ENCODE results near the gene AGL. TPM values are rescaled to one million over a fixed set of nuclear protein-coding genes. Genes with fewer than 3 reads are reported as not detected.

AGL gene
- total RNA-seq, 2 experiments from 2014 or later = 12.2 to 20.6 TPM

GRCh38 chr1:99942723-99943122 is 92.6 kb downstream of the AGL start:
- no peak overlapping the region for H3K4me2 ChIP-seq (ENCODE audit: low read length)
- ChIA-PET POLR2A (no interaction called here), CTCF (ENCODE audit: unreplicated experiment) (no interaction called here)
- no peak overlapping the region for H2AFZ ChIP-seq (ENCODE audit: low read length)
- intact Hi-C loops (cut with micrococcal nuclease; ENCODE audit: unreplicated experiment) = no loop called here
- no peak for DNase-seq (ENCODE audit: low spot score)
- no TSS peak for BruUV-seq (replicated peaks)
- H3K4me3 ChIP-seq (ENCODE audit: low read depth, low read length, poor library complexity, severe bottlenecking) = no peak overlapping the region
- H3K36me3 ChIP-seq (ENCODE audit: insufficient read depth, low read length) = no peaks in the 10 kb centered on the region
- H3K9me2 ChIP-seq (ENCODE audit: insufficient read depth, low read length) = no peaks in the 10 kb centered on the region
- TF ChIP-seq CTCF (conservative IDR thresholded peaks at IDR 0.05; ENCODE audit: low read length) (no peak), EZH2phosphoT487 (IDR thresholded peaks at IDR 0.05; ENCODE audit: borderline replicate concordance, low read depth, low read length) (no peak)
- H3K79me2 ChIP-seq (ENCODE audit: insufficient read depth, low read depth, low read length) = no peaks in the 10 kb centered on the region
- H4K20me1 ChIP-seq (ENCODE audit: insufficient read depth, low read length) = no peaks in the 10 kb centered on the region
- H3K4me1 ChIP-seq (ENCODE audit: insufficient read depth, low read length, poor library complexity, severe bottlenecking) = no peaks in the 10 kb centered on the region
- H3K27ac ChIP-seq (ENCODE audit: low read depth, low read length, poor library complexity, severe bottlenecking) = no peak overlapping the region
- no peaks in the 10 kb centered on the region for H3K9me3 ChIP-seq (ENCODE audit: low read length)

- H3K36me3 ChIP-seq (ENCODE audit: insufficient read depth, low read length) = no peaks in the 10 kb centered on the region
- no peaks in the 10 kb centered on the region for H3K4me1 ChIP-seq (ENCODE audit: insufficient read depth, low read length, poor library complexity, severe bottlenecking)
- no peak overlapping the region for H3K4me2 ChIP-seq (ENCODE audit: low read length)
- DNase-seq (ENCODE audit: low spot score) = no peak
- no peak overlapping the region for H2AFZ ChIP-seq (ENCODE audit: low read length)
- CTCF ChIA-PET (ENCODE audit: unreplicated experiment) = no interaction called here
- no peak overlapping the region for H3K4me3 ChIP-seq (ENCODE audit: low read depth, low read length, poor library complexity, severe bottlenecking)
- no TSS peak for BruUV-seq (replicated peaks)
- intact Hi-C loops (cut with micrococcal nuclease; ENCODE audit: unreplicated experiment) = no loop called here
- POLR2A ChIA-PET = interaction anchor here (1.2 kb wide), 1 partner anchor 9 kb away, joined by 3 read pairs; no protein-coding TSS in a partner anchor
- H3K27ac ChIP-seq (ENCODE audit: low read depth, low read length, poor library complexity, severe bottlenecking) = no peak overlapping the region
- TF ChIP-seq CTCF (conservative IDR thresholded peaks at IDR 0.05; ENCODE audit: low read length) (no peak), EZH2phosphoT487 (IDR thresholded peaks at IDR 0.05; ENCODE audit: borderline replicate concordance, low read depth, low read length) (no peak)
- no peaks in the 10 kb centered on the region for H3K9me3 ChIP-seq (ENCODE audit: low read length)
- no peaks in the 10 kb centered on the region for H3K9me2 ChIP-seq (ENCODE audit: insufficient read depth, low read length)
- no peaks in the 10 kb centered on the region for H3K79me2 ChIP-seq (ENCODE audit: insufficient read depth, low read depth, low read length)
- H4K20me1 ChIP-seq (ENCODE audit: insufficient read depth, low read length) = no peaks in the 10 kb centered on the region
Observed at GRCh38 chr1:99943223-99943794, 93.1 kb downstream of the AGL start.

- Histone ChIP-seq H4K20me1 (ENCODE audit: insufficient read depth, low read length) (no peaks in the 10 kb centered on the region), H3K9me2 (ENCODE audit: insufficient read depth, low read length) (no peaks in the 10 kb centered on the region), H3K4me3 (ENCODE audit: low read depth, low read length, poor library complexity, severe bottlenecking) (no peak overlapping the region), H3K36me3 (ENCODE audit: insufficient read depth, low read length) (no peaks in the 10 kb centered on the region), H3K4me2 (ENCODE audit: low read length) (no peak overlapping the region), H3K79me2 (ENCODE audit: insufficient read depth, low read depth, low read length) (no peaks in the 10 kb centered on the region), H3K27ac (ENCODE audit: low read depth, low read length, poor library complexity, severe bottlenecking) (no peak overlapping the region), H2AFZ (ENCODE audit: low read length) (no peak overlapping the region), H3K9me3 (ENCODE audit: low read length) (no peaks in the 10 kb centered on the region), H3K4me1 (ENCODE audit: insufficient read depth, low read length, poor library complexity, severe bottlenecking) (no peaks in the 10 kb centered on the region)
- intact Hi-C loops (cut with micrococcal nuclease; ENCODE audit: unreplicated experiment) = no loop called here
- BruUV-seq (replicated peaks) = no TSS peak
- TF ChIP-seq CTCF (conservative IDR thresholded peaks at IDR 0.05; ENCODE audit: low read length) (no peak), EZH2phosphoT487 (IDR thresholded peaks at IDR 0.05; ENCODE audit: borderline replicate concordance, low read depth, low read length) (no peak)
- ChIA-PET POLR2A (interaction anchor here (0.7 to 1.2 kb wide), 2 partner anchors 10 to 55 kb away, joined by 3 read pairs; no protein-coding TSS in a partner anchor), CTCF (ENCODE audit: unreplicated experiment) (interaction anchor here (0.5 kb wide), 1 partner anchor 184 kb away, joined by 3 read pairs; no protein-coding TSS in a partner anchor)
- DNase-seq (ENCODE audit: low spot score) = no peak
Observed at GRCh38 chr1:99944192-99944591, 94.0 kb downstream of the AGL start.

All from OCI-LY7 (cell line).